CD14-positive monocyte (primary cell): ENCODE data around the gene CHMP2A. TPM values are rescaled to one million over a fixed set of nuclear protein-coding genes. Genes with fewer than 3 reads are reported as not detected.

Experiments
- DNase-seq, 3 donors: peaks; one replicate each; pipeline ENCODE4 v3.0.0-alpha.2; 2011 to 2022
- H2AFZ ChIP-seq: 2 replicates; pipeline ENCODE4 v1.6.0; 2012; ENCODE audit warnings: mild to moderate bottlenecking, low read depth, low read length, inconsistent platforms; ENCODE audit not compliant: insufficient read depth, poor library complexity, severe bottlenecking
- H3K27ac ChIP-seq, 2 donors: 1 replicate in 1 of 2; 2 replicates in 1 of 2; pipeline ENCODE4 v1.5.1; 2012 to 2013; ENCODE audit warnings: low read length in 2 of 2, control low read depth in 1 of 2, inconsistent platforms in 1 of 2, low read depth in 1 of 2, mild to moderate bottlenecking in 1 of 2
- H3K27me3 ChIP-seq, 2 donors: one replicate each; pipeline versions ENCODE4 v1.6.0 to v1.6.1; 2011 to 2013; ENCODE audit warnings: low read length in 2 of 2; ENCODE audit not compliant: control insufficient read depth in 2 of 2, insufficient read depth in 2 of 2
- H3K36me3 ChIP-seq, 2 donors: replicated peaks in 1 of 2; 1 replicate in 1 of 2; 2 replicates in 1 of 2; pipeline versions ENCODE4 v1.5.1 to v1.6.1; 2012 to 2013; ENCODE audit warnings: low read length in 2 of 2, control low read depth in 1 of 2, inconsistent platforms in 1 of 2, mild to moderate bottlenecking in 1 of 2; ENCODE audit not compliant: insufficient read depth in 2 of 2, control insufficient read depth in 1 of 2
- H3K4me1 ChIP-seq, 2 donors: 1 replicate in 1 of 2; 2 replicates in 1 of 2; pipeline versions ENCODE4 v1.5.1 to v1.6.1; 2012 to 2013; ENCODE audit warnings: low read length in 2 of 2, control low read depth in 1 of 2, inconsistent platforms in 1 of 2, mild to moderate bottlenecking in 1 of 2, moderate library complexity in 1 of 2; ENCODE audit not compliant: insufficient read depth in 2 of 2, control insufficient read depth in 1 of 2
- H3K4me2 ChIP-seq: replicated peaks from 2 replicates; pipeline ENCODE3; 2012; ENCODE audit warnings: low read length, moderate library complexity, mild to moderate bottlenecking; ENCODE audit not compliant: poor library complexity, severe bottlenecking; ENCODE audit errors: extremely low read depth
- H3K4me3 ChIP-seq, 3 experiments: fragments of 200-600 bp in 1 of 3; sonication (generic) in 1 of 3; replicated peaks in 1 of 3; 1 replicate in 2 of 3; 2 replicates in 1 of 3; pipeline ENCODE4 v1.5.1; 2011 to 2013; ENCODE audit warnings: low read length in 3 of 3, mild to moderate bottlenecking in 3 of 3, control low read depth in 2 of 3, low read depth in 2 of 3, inconsistent platforms in 1 of 3, moderate library complexity in 1 of 3
- H3K79me2 ChIP-seq: 2 replicates; pipeline ENCODE4 v1.6.0; 2012; ENCODE audit warnings: mild to moderate bottlenecking, control low read depth, inconsistent platforms, low read length, moderate library complexity; ENCODE audit not compliant: insufficient read depth
- H3K9ac ChIP-seq: 2 replicates; pipeline ENCODE4 v1.6.0; 2017; ENCODE audit warnings: low read length, mild to moderate bottlenecking; ENCODE audit not compliant: insufficient read depth, poor library complexity, severe bottlenecking
- H3K9me3 ChIP-seq, 2 donors: replicated peaks in 1 of 2; 1 replicate in 1 of 2; 2 replicates in 1 of 2; pipeline versions ENCODE4 v1.5.1 to v1.6.1; 2012 to 2013; ENCODE audit warnings: low read length in 2 of 2, control low read depth in 1 of 2; ENCODE audit not compliant: control insufficient read depth in 1 of 2, insufficient read depth in 1 of 2
- H4K20me1 ChIP-seq: 2 replicates; pipeline ENCODE4 v1.6.0; 2012; ENCODE audit warnings: mild to moderate bottlenecking, low read length, control low read depth, moderate library complexity; ENCODE audit not compliant: insufficient read depth
- H3K27ac Mint-ChIP-seq, 7 donors: one replicate each; pipeline ENCODE4 v1.8.0; 2020; ENCODE audit warnings: mild to moderate bottlenecking in 7 of 7, mixed read lengths in 7 of 7, moderate library complexity in 6 of 7, inconsistent platforms in 2 of 7
- H3K27me3 Mint-ChIP-seq, 3 donors: one replicate each; pipeline ENCODE4 v1.8.0; 2021 to 2022; ENCODE audit warnings: low read depth in 3 of 3, mild to moderate bottlenecking in 3 of 3, mixed read lengths in 3 of 3, moderate library complexity in 3 of 3, inconsistent platforms in 1 of 3
- H3K36me3 Mint-ChIP-seq, 2 donors: one replicate each; pipeline ENCODE4 v1.8.0; 2020; ENCODE audit warnings: mixed read lengths in 2 of 2, inconsistent platforms in 1 of 2, mild to moderate bottlenecking in 1 of 2
- H3K4me1 Mint-ChIP-seq: one replicate; pipeline ENCODE4 v1.8.0; 2020; ENCODE audit warnings: mild to moderate bottlenecking, mixed read lengths
- H3K4me3 Mint-ChIP-seq, 2 donors: one replicate each; pipeline ENCODE4 v1.8.0; 2020; ENCODE audit warnings: mild to moderate bottlenecking in 2 of 2, mixed read lengths in 2 of 2, moderate library complexity in 1 of 2
- H3K9me3 Mint-ChIP-seq, 7 donors: one replicate each; pipeline ENCODE4 v1.8.0; 2020 to 2022; ENCODE audit warnings: mixed read lengths in 7 of 7, mild to moderate bottlenecking in 6 of 7, moderate library complexity in 6 of 7, inconsistent platforms in 2 of 7
- CTCF ChIP-seq: fragments of 200-600 bp; IDR thresholded peaks from one replicate; pipeline ENCODE4 v1.8.0; 2022; ENCODE audit warnings: antibody characterized with exemption, mild to moderate bottlenecking
- WGBS: methylation state at CpG from one replicate; pipeline ENCODE4 v1.1.5; 2013; ENCODE audit warnings: missing lambda C conversion rate; ENCODE audit not compliant: insufficient coverage; 5-methylcytosine and 5-hydroxymethylcytosine counted together
- intact Hi-C, 2 donors: fragments of 100-400 bp; cut with micrococcal nuclease; formaldehyde crosslinking; loops; one replicate each; pipeline versions ENCODE4 v1.15.0 to v1.15.1; 2023
- polyA plus RNA-seq, 3 donors: library from polyadenylated mRNA; depleted of rRNA in 1 of 3; unstranded in 2 of 3; stranded (reverse) in 1 of 3; fragments of 300-500 nt in 2 of 3; fragments of >200 nt in 1 of 3; fragmentation: Illumina TruSeq in 2 of 3; gene quantifications; 1 replicate in 2 of 3; 2 replicates in 1 of 3; pipeline ENCODE4 v1.2.3, GENCODE V29; 2012 to 2021

Gene CHMP2A
- polyA plus RNA-seq, 3 donors = 228 to 323 (median 290) TPM

GRCh38 chr19:58511353-58512208 is 43.3 kb downstream of the CHMP2A start, which contains the start of gene SLC27A5:
TSS of gene SLC27A5 (minus strand) at chr19:58511992. CDS start at chr19:58511955, 37 bp downstream.
- Histone ChIP-seq H3K9me3 (peaks cover 16 to 22% of the 10 kb centered on the region in 2 donors), H2AFZ (no peak within 1 kb of the TSS), H3K4me3 (no peak within 1 kb of the TSS), H3K27ac (no peak within 1 kb of the TSS), H3K27me3 (no peaks in the 10 kb centered on the region), H3K4me1 (peaks cover 10 to 15% of the 10 kb centered on the region in 2 donors), H3K36me3 (peaks cover 9 to 10% of the 10 kb centered on the region in 2 donors), H3K4me2 (no peak within 1 kb of the TSS), H3K9ac (no peak within 1 kb of the TSS), H4K20me1 (peaks cover 20% of the 10 kb centered on the region), H3K79me2 (peaks cover 19% of the 10 kb centered on the region)
- H3K4me1 Mint-ChIP-seq = peaks cover 16% of the 10 kb centered on the region
- H3K36me3 Mint-ChIP-seq = peaks cover 12 to 24% of the 10 kb centered on the region in 2 donors
- H3K4me3 Mint-ChIP-seq = no peak within 1 kb of the TSS
- peaks cover 0 to 2% (median 2%) of the 10 kb centered on the region in 3 donors for H3K27me3 Mint-ChIP-seq
- peaks cover 9 to 28% (median 20%) of the 10 kb centered on the region in 7 donors for H3K9me3 Mint-ChIP-seq
- intact Hi-C loops = no loop called here
- TF ChIP-seq CTCF = no peak
- no peak for DNase-seq
- WGBS = 96% methylated on average over 25 of the region's 25 CpGs
- no peak within 1 kb of the TSS for H3K27ac Mint-ChIP-seq

- Histone ChIP-seq H3K36me3 (no peaks in the 10 kb centered on the region), H3K9ac (no peak overlapping the region), H3K79me2 (peaks cover 6% of the 10 kb centered on the region), H3K9me3 (peaks cover 16 to 26% of the 10 kb centered on the region in 2 donors), H4K20me1 (peaks cover 7% of the 10 kb centered on the region), H3K27me3 (no peaks in the 10 kb centered on the region), H3K4me1 (peaks cover 10 to 15% of the 10 kb centered on the region in 2 donors), H3K4me3 (no peak overlapping the region), H3K4me2 (no peak overlapping the region), H2AFZ (no peak overlapping the region), H3K27ac (no peak overlapping the region)
- H3K9me3 Mint-ChIP-seq = peaks cover 9 to 32% (median 25%) of the 10 kb centered on the region in 7 donors
- TF ChIP-seq CTCF = no peak
- H3K27ac Mint-ChIP-seq = peak overlapping the region in 1 of 7 donors; percentile 73
- no peak for DNase-seq
- WGBS = 100% methylated on average over 1 of the region's 8 CpGs
- H3K36me3 Mint-ChIP-seq = peaks cover under 1 to 11% of the 10 kb centered on the region in 2 donors
- H3K4me3 Mint-ChIP-seq = no peak overlapping the region
- H3K4me1 Mint-ChIP-seq = peaks cover 13% of the 10 kb centered on the region
- peaks cover 0 to 2% (median 2%) of the 10 kb centered on the region in 3 donors for H3K27me3 Mint-ChIP-seq
- intact Hi-C loops = no loop called here
These were observed 44.6 kb downstream of the CHMP2A start for GRCh38 chr19:58510084-58510862.
